Left forelimb (tissue), 1 donor: ENCODE results near the gene SLCO3A1.

Source experiments
- DNase-seq: peaks from one replicate; pipeline ENCODE4 v3.0.0-alpha.2; 2018; ENCODE audit warnings: low spot score

SLCO3A1 gene

DNA sequence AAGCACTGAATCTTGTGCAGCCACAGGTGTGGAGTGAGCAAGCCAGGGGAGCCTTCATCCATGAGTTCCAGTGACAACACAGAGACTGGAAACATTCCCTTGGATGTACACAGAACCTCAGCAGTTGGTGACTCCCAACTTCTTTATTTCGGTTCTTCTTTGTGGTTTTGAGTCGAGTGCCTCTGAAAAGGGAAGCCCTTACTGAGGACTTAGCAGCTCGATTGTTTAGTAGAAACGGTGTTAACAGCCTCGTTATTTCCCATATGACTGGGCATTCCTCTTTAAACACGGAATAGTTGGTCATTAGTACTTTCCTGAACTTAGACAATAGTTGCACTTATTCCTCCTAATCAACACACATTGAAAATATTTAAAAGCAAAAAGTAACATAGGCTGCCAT, 7.7 kb downstream of the SLCO3A1 start:
- DNase-seq: no peak

- no peak for DNase-seq
Observed at GRCh38 chr15:91862891-91863504, 9.5 kb downstream of the SLCO3A1 start.

DNA sequence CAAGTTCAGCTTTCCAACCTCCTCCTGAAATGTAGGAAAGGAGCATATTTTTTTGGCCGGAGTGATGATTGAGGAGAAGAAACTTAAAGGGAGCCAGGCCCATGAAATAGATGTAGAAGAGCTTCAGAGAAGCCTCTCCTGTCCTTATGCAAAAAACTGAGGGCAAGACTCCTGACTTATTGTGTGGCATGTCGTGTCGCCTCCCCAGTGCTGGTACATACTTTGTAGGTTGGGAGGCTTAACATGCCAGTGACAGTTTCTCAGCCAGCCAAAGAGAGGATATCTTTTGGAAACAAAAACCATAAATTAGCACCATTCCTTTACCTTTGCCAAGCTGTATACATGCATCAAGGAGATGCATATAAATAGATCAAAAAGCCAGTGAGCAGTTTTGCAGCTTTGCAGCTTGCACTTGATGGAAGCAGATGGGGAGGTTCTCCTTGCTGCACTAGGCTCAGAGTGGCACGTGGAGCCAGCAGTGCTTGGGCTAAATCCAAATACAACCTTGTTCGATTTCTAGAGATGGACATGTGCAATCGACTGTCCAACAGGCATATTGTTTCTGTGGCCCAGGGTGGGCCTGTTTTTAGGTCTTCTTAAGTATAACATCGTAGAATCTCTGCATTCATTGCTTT, 10.2 kb downstream of the SLCO3A1 start:
- no peak for DNase-seq

- DNase-seq: no peak
Observed at GRCh38 chr15:91864664-91865063, 11.2 kb downstream of the SLCO3A1 start.

GRCh38 chr15:91865486-91865885, 12.0 kb downstream of the SLCO3A1 start:
- DNase-seq: no peak

GRCh38 chr15:91865950-91866349, 12.4 kb downstream of the SLCO3A1 start:
- no peak for DNase-seq

GRCh38 chr15:91866371-91866905, 12.9 kb downstream of the SLCO3A1 start:
- no peak for DNase-seq

DNA sequence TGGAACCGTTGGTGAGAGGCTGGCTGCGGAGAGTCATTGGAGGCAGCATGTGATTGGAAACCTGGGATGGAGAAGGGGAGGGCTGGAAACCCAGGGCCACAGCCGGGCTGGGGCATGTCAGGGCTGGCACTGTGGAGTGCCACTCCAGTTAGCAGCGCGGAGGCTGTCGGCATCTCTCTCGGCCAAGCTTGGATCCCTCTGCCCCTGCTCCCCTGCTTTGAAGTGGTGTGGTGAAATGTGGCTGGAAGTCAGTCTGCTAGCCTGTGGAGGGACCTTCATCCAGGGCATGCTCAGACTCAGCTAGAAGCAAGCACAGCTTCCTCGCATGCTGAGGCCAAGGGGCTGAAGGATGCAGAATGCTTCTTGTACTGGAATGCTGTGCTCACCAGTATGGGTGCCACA, 13.5 kb downstream of the SLCO3A1 start:
- no peak for DNase-seq

DNA sequence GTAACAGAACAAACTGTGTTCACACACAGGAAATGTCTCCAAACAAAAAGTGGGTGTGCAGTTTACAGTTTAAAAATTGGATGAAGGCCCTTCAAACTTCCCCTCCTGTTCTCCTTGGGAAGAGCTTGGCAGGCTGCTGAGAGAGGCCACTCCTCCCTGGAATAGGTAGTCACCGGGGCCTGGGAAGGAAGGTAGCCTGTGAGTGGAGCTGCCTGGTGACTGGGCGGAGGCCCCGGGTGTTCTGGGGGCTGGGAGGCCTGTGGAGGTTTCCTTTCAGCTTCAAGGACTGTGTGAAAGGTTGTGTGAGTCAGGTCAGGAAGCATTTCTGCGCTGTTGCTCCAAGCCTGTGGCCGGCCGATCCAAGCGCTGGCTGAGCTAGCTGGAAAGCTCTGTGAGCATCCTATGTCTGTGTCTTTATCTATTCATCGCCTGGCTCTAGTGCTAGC, 14.1 kb downstream of the SLCO3A1 start:
- DNase-seq: peak; percentile 76

DNA sequence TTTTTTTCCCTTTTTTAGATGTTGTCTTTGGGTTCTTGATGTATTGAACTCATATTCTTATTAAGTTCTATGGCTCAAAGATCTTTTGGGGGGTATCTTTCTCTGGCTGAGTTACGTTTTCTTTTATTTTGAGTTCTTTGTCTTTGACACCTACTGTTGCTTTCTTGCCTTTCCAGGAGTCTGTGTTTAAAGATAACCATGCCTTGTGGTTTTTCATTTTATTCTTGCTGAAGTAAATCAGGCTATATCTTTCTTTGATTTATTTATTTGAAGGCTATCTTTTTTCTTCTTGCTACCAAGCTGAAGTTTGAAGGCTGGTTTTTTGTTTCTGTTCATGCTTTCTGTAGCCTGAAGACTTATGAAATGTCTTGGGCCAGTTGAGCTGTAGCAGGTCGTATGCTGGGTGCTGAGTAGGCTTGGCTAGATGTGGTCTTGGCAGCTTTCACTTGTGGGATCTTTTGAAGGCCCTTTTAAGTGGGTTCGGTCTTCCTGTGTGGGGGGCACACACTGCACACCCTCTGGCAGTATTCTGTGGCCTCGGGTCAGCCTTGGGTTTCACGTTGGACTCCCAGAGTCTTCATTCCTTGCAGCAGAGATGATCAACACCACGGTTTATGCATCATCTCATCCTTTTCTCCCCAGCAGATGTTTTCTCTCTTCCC, 17.5 kb downstream of the SLCO3A1 start:
- DNase-seq: no peak

- DNase-seq: no peak
Observed at GRCh38 chr15:91871837-91872236, 18.3 kb downstream of the SLCO3A1 start.

GRCh38 chr15:91872356-91873137, 19.0 kb downstream of the SLCO3A1 start:
- no peak for DNase-seq

GRCh38 chr15:91873138-91873536, 19.6 kb downstream of the SLCO3A1 start:
- DNase-seq: no peak

GRCh38 chr15:91874171-91874570, 20.7 kb downstream of the SLCO3A1 start:
- DNase-seq: no peak

DNA sequence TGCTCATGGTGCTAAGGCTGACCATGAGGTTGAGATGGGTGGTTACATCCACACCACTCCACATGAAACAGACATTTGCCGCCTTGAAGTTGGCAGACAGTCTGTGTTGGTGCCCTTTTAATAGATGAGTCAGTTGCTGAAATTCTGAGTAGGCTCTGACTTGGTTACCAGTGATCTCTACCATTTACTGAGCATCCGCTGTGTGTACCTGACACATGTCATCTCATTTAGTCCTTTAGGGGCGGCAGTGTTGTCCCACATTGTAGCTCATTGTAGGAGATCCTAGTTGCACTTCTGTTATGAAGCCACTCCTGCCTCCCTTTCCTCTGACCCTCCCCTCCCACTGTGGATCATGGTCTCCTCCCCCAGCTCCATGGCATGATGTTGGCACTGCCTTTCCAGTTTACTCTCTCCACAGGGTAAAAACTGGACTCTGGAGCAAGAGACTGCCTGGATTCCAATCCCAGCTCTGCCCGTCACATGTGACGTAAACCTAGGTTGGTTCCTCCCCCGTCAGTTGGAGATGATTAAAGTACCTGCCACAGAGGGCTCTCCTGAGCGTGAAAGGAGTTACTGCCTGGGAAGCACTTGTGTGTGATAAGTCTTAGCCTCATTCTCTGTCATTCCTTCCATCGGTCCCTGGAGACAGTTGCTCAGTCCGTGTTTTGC, 21.6 kb downstream of the SLCO3A1 start:
- no peak for DNase-seq

- DNase-seq: no peak
Observed at GRCh38 chr15:91876187-91876586, 22.7 kb downstream of the SLCO3A1 start.

- no peak for DNase-seq
Observed at GRCh38 chr15:91878319-91878870, 24.9 kb downstream of the SLCO3A1 start.

DNA sequence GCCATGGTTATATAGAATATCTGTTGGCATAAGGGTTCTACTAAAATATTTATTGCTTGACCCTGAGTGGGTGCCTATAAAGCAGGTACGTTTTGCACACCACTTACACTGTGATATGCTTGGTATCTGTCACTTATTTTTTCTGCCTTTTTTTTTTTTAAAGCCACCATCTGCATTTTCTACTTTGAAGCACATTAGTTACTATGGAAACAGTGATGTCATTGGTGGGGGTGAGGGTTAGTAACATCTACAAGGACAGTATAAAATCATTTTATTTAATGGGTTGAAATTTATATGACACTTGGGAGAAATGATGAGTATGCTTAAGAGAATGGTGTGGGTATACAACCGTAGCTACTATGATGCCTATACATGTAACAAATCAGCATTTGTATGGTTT, 25.6 kb downstream of the SLCO3A1 start:
- DNase-seq: no peak

GRCh38 chr15:91880373-91880772, 26.9 kb downstream of the SLCO3A1 start:
- no peak for DNase-seq

DNA sequence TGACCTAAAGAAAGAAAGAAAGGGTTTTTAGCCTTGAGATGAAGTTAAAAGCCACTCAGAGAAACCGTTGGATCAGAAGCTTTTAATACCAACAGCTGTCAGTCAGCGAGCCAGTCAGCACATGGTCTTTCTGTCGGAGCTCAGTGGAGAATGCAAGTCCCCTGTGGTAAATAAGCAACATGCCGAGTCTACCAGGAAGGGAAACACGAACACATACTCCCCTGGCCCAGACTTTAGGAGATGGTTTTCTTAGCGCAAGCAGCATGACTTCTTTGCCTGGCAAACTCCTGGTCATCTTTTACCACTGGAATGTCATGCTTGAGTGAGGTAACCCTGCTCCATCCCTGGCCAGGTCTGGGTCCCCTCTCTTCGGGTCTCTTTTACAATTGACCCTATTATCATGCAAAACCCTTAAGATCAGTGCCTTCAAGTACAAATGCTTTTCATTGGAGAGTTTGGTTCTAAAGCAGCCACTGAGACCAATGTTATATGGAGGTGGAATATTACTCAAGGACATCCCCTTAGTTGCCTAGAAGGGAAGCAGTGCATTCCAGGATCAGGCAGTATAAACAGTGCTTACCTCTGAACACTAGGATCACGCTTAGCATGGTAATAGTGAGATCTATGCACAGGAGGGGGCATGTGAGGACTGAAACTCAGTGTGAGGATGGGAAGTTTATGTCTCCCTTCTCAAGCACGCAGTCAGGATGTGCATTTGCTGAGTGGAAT, 28.2 kb downstream of the SLCO3A1 start:
- no peak for DNase-seq
